Suppressor macrophage treated with lipopolysaccharide for 4 hours (primary cell): ENCODE data around the gene LYRM2.
A peak's percentile ranks its signal among the peaks of the same experiment; 100 is the strongest.

ENCODE experiments used
- DNase-seq: peaks from one replicate; pipeline ENCODE4 v3.0.0-alpha.2; 2020

Gene LYRM2

GRCh38 chr6:89553431-89553830 lies 85.1 kb downstream of the LYRM2 start:
- no peak for DNase-seq

- no peak for DNase-seq
Observed at GRCh38 chr6:89547281-89547680, 91.3 kb downstream of the LYRM2 start.

GRCh38 chr6:89542866-89543265 lies 95.7 kb downstream of the LYRM2 start:
- no peak for DNase-seq

- no peak for DNase-seq
Observed at GRCh38 chr6:89542081-89542857, 96.3 kb downstream of the LYRM2 start.

- no peak for DNase-seq
Observed at GRCh38 chr6:89539779-89540178, 98.8 kb downstream of the LYRM2 start.

- no peak for DNase-seq
Observed at GRCh38 chr6:89536231-89536630, 102.3 kb downstream of the LYRM2 start.

- no peak for DNase-seq
Observed at GRCh38 chr6:89530982-89531381, 107.6 kb downstream of the LYRM2 start.

GRCh38 chr6:89528866-89529265 lies 109.7 kb downstream of the LYRM2 start:
- DNase-seq: no peak

- DNase-seq: peak; percentile 18
Observed at GRCh38 chr6:89527634-89528033, 110.9 kb downstream of the LYRM2 start.

GRCh38 chr6:89526563-89526869 lies 112.0 kb downstream of the LYRM2 start:
- no peak for DNase-seq

GRCh38 chr6:89525786-89526562 lies 112.6 kb downstream of the LYRM2 start:
- DNase-seq: no peak

GRCh38 chr6:89522778-89523177 lies 115.8 kb downstream of the LYRM2 start:
- DNase-seq: no peak

- DNase-seq: no peak
Observed at GRCh38 chr6:89520736-89521135, 117.8 kb downstream of the LYRM2 start.

- DNase-seq: no peak
Observed at GRCh38 chr6:89518352-89519055, 120.0 kb downstream of the LYRM2 start.
